ENCODE measurements around the gene ADAP2.
"Not testable (repeated sequence)": the region's sequence is repeated elsewhere in the genome, so short reads cannot be mapped to it uniquely, and the experiment has no call there.

Gene ADAP2

DNA sequence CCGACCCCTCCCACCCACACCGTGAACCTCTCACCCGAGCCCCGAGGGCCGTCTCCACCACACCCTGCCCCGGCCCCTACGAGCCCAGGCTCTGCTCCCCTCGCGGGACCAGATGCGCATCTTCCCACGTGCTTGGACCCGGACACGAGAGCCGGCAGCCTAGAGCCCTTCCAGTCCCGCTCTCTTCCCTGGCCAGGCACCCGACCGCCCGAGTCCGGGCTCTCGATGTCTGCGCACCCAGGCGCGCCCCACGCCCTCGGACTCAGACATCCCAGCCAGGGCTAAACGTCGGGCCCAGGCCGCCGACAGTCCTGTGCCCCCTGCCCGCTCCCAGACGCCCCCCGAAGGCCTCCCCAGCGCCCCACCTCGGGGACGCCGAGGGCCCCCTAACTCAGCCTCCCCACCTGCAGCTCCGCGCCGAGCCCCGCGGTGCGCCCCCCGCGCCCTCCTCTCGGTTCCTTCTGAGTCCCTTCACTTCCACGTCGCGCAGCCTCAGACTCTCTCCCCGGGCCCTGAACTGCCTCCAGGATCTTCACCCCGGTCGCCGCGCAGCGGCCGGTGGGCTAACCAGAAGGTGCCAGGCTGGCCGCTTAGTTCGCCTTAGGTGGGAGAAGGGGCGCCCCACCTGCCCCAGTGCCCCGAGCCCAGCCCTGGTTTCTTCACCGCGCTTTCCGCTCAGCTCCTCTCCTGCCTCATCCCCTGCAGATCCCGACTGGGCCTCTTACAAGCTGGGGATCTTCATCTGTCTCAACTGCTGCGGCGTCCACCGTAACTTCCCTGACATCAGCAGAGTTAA lies 688 bp downstream of the ADAP2 start:
- ATAC-seq, result peak; percentile 27
- DNase-seq (ENCODE audit: low spot score in 2 of 2), result peak in 1 of 2 donors; percentile 52
- Mint-ChIP-seq H3K4me3 (peak overlapping the region; percentile 68), H3K36me3 (no peaks in the 10 kb centered on the region), H3K27ac (no peak overlapping the region), H3K4me1 (peaks cover 9% of the 10 kb centered on the region), H3K9me3 (no peaks in the 10 kb centered on the region)

DNA sequence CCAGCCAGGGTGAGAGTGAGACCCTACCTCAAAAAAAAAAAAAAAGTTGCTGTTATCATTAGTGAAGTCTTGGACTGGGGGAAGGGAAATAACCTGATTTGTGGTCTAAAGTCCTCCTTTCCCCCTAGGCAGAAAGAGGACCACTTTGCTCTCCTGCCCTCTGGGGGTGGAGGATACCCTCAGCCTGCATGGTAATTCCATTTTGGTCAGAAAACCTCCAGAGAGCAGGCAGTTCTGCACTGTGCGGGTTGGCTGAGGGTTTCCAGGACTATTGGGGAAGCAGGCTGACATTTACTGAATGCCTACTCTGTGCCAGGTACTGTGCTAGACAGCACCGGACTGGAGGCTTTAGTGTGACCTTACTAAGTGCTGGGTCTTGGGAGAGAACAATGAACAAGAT lies 2.6 kb downstream of the ADAP2 start:
- DNase-seq (ENCODE audit: low spot score in 2 of 2) (no peak), ATAC-seq (no peak)
- Mint-ChIP-seq H3K4me1 (peaks cover 9% of the 10 kb centered on the region), H3K4me3 (no peak overlapping the region), H3K36me3 (no peaks in the 10 kb centered on the region), H3K27ac (no peak overlapping the region), H3K9me3 (no peaks in the 10 kb centered on the region)

DNA sequence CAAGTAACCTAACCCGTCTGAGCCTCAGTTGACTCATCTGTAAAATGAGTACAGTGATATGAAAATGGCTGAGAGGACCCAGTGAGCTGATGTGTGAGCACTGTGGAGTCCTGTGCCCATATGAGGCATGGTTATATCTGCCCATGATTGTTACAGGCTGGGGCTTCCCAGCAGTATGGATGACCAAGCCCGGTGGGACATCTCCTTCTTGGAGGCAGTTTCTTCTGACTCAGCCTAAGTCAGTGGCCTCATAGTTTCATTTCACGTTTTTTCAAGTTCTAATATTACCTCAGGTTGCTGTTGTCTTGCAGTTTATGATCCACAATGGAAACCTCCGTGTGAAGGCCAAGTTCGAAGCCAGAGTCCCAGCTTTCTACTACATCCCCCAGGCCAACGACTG lies 4.8 kb downstream of the ADAP2 start:
- Mint-ChIP-seq H3K4me1 (peaks cover 9% of the 10 kb centered on the region), H3K4me3 (no peak overlapping the region), H3K9me3 (no peaks in the 10 kb centered on the region), H3K36me3 (no peaks in the 10 kb centered on the region), H3K27ac (no peak overlapping the region)
- DNase-seq (ENCODE audit: low spot score in 2 of 2) (no peak), ATAC-seq (peak; percentile 56)

DNA sequence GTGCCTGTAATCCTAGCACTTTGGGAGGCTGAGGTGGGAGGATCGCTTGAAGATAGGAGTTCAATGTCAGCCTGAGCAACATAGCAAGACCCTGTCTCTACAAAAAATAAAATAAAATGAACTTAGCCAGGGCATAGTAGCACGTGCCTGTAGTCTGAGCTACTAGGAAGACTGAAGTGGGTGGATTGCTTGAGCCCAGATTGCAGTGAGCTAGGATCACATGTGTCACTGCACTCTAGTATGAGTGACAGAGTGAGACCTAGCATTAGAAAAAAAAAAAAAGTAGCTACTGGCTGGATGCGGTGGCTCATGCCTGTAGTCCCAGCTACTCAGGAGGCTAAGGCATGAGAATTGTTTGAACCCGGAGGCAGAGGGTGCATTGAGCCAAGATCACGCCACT lies 6.0 kb downstream of the ADAP2 start:
- no peak for DNase-seq (ENCODE audit: low spot score in 2 of 2)
- Mint-ChIP-seq H3K4me1 (peaks cover 3% of the 10 kb centered on the region), H3K9me3 (no peaks in the 10 kb centered on the region), H3K36me3 (no peaks in the 10 kb centered on the region), H3K4me3 (no peak overlapping the region), H3K27ac (no peak overlapping the region)
- no peak for ATAC-seq

DNA sequence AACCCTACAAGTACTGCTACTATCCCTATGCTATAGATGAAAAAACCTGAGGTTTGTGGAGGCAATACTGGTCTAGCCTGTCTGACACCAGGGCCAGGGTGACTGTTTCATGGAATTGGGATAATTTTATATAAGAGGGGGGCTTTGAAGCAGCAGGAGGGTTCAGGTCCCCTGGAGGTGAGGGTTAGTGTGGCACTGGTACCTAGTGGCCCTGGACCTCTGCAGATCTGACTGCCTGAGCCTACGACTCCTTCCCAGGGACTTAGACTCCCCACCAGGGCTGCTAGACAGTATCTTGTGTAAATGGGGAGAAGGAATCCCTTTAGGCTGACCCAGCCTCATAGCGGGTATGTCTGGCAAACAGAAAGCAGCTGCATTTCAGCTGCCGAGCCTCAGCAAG lies 6.8 kb downstream of the ADAP2 start:
- no peak overlapping the region for H3K27ac Mint-ChIP-seq
- H3K36me3 Mint-ChIP-seq, result no peaks in the 10 kb centered on the region
- H3K4me1 Mint-ChIP-seq, result no peaks in the 10 kb centered on the region
- no peak overlapping the region for H3K4me3 Mint-ChIP-seq
- DNase-seq (ENCODE audit: low spot score in 2 of 2) (no peak), ATAC-seq (no peak)
- no peaks in the 10 kb centered on the region for H3K9me3 Mint-ChIP-seq

DNA sequence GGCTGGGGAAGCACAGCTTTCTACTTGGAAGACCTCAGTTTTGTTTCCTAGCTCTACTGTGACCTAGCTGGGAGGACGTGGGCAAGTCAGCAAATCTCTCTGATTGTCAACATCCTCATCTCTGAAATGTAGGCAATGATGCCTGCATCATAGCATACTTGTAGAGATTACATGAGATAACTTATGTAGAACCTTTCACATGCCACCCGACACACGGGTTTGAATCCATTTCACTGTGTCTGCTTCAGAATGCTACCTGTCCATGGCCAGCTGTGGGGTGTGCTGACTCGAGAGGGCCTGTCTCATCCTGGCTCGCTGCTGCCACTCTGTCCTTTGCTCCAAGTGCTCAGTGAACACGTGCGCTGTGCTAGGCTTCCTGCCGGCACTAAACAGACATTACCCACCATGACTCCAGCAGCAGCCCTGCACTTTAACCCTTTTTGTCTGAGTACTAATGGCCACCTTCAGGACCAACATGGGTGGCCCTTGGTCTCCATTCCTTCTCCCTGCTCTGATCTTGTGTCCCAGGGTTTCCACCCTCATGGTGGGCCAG lies 7.4 kb downstream of the ADAP2 start:
- DNase-seq (ENCODE audit: low spot score in 2 of 2), result no peak
- H3K27ac Mint-ChIP-seq, result no peak overlapping the region
- no peaks in the 10 kb centered on the region for H3K4me1 Mint-ChIP-seq
- no peaks in the 10 kb centered on the region for H3K36me3 Mint-ChIP-seq
- no peak for ATAC-seq
- no peaks in the 10 kb centered on the region for H3K9me3 Mint-ChIP-seq
- no peak overlapping the region for H3K4me3 Mint-ChIP-seq

DNA sequence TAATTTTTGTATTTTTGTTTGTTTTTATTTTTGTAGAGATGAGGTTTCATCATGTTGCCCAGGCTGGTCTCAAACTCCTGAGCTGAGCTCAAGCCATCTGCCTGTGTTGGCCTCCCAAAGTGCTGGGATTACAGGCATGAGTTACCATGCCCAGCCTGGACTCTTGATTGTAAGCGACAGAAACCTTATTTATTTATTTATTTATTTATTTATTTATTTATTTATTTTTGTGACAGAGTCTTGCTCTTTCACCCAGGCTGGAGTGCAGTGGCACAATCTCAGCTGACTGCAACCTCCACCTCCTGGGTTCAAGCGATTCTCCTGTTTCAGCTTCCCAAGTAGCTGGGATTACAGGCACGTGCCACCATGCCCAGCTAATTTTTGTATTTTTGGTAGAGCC lies 8.1 kb downstream of the ADAP2 start:
- not testable (repeated sequence) for H3K36me3 Mint-ChIP-seq; DNase-seq (ENCODE audit: low spot score in 2 of 2); ATAC-seq; H3K4me3 Mint-ChIP-seq; H3K9me3 Mint-ChIP-seq; H3K27ac Mint-ChIP-seq; H3K4me1 Mint-ChIP-seq

DNA sequence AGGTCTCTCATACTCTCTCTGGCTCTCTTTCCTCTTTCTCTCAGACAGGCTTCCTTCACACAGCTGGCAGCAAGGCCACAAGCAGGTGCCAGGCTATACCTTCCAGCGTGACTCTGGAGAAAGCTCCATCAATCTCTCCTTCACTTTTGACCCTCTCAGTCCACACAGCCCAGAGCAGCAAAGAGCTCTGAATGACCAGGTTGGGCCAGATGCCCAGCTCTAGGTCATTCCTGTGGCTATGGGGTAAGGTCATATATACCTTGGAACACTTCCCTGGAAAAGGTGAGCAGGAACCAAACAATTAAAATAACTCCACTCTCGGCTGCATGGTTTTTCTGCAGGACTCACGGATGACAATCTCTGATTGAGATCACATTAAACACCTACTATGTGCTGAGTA lies 8.8 kb downstream of the ADAP2 start:
- no peaks in the 10 kb centered on the region for H3K9me3 Mint-ChIP-seq
- H3K4me3 Mint-ChIP-seq, result no peak overlapping the region
- ATAC-seq (no peak), DNase-seq (ENCODE audit: low spot score in 2 of 2) (no peak)
- H3K4me1 Mint-ChIP-seq, result no peaks in the 10 kb centered on the region
- H3K36me3 Mint-ChIP-seq, result no peaks in the 10 kb centered on the region
- no peak overlapping the region for H3K27ac Mint-ChIP-seq

DNA sequence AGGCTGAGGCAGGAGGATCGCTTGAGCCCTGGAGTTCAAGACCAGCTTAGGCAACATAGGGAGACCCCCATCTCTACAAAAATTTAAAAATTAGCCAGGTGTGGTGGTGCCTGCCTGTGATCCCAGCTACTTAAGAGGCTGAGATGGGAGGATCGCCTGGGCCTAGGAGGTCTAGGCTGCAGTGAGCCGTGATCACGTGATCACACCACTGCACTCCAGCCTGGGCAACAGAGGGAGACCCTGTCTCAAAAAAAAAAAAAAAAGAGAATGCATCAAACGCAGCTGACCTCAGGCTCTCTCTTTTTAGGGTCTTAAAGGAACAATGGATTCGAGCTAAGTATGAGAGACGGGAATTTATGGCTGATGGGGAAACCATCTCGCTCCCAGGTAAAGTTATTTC lies 9.8 kb downstream of the ADAP2 start:
- H3K4me3 Mint-ChIP-seq; H3K9me3 Mint-ChIP-seq; ATAC-seq; H3K36me3 Mint-ChIP-seq; H3K27ac Mint-ChIP-seq; H3K4me1 Mint-ChIP-seq; DNase-seq (ENCODE audit: low spot score in 2 of 2): not testable (repeated sequence)

DNA sequence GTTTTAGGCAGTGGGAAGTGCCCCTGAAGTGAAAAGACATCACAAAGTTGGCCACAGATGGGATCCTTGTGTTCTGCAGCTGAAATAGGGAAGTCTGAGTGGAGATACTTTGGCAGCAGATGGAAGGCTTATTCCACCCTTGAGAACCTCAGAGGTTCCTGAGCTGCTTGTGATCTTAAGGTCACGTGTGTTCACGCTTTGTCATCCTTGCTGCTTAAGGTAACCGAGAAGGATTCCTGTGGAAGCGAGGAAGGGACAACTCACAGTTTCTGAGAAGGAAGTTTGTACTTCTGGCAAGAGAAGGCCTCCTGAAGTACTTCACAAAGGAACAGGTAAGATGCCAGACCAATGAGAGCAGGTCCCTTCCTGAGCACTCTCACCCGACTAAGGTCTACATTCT lies 12.2 kb downstream of the ADAP2 start:
- no peak overlapping the region for H3K4me3 Mint-ChIP-seq
- H3K9me3 Mint-ChIP-seq, result no peaks in the 10 kb centered on the region
- H3K4me1 Mint-ChIP-seq, result no peaks in the 10 kb centered on the region
- ATAC-seq (no peak), DNase-seq (ENCODE audit: low spot score in 2 of 2) (no peak)
- H3K27ac Mint-ChIP-seq, result no peak overlapping the region
- no peaks in the 10 kb centered on the region for H3K36me3 Mint-ChIP-seq

DNA sequence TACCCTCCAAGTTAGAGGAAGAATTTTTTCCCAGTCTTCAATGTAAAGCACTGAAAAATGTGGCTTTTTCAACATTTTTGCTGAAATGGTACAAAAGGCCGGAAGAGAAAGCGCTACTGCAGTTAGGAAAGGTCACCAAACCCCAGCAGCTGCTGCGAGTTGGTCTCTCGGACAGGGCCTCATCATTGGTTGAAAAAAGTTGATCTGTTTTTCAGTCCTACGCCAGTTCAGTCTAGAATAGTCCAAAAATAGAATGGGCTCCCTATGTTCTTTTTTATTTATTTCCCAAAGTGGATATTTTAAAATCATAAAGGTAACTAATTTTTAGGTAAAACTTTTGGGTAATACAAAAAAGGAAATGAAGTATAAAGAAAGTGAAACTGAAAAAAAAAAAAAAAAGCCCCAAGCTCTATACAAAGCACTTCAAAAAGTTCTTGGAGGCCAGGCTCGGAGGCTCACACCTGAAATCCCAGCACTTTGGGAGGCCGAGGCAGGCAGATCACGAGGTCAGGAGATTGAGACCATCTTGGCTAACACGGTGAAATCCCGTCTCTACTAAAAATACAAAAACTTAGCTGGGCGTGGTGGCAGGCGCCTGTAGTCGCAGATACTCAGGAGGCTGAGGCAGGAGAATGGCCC lies 17.4 kb downstream of the ADAP2 start:
- Mint-ChIP-seq H3K4me3 (peak overlapping the region; percentile 8), H3K9me3 (no peaks in the 10 kb centered on the region), H3K4me1 (no peaks in the 10 kb centered on the region), H3K36me3 (no peaks in the 10 kb centered on the region), H3K27ac (peak overlapping the region; percentile 64)
- DNase-seq (ENCODE audit: low spot score in 2 of 2) (no peak), ATAC-seq (no peak)

DNA sequence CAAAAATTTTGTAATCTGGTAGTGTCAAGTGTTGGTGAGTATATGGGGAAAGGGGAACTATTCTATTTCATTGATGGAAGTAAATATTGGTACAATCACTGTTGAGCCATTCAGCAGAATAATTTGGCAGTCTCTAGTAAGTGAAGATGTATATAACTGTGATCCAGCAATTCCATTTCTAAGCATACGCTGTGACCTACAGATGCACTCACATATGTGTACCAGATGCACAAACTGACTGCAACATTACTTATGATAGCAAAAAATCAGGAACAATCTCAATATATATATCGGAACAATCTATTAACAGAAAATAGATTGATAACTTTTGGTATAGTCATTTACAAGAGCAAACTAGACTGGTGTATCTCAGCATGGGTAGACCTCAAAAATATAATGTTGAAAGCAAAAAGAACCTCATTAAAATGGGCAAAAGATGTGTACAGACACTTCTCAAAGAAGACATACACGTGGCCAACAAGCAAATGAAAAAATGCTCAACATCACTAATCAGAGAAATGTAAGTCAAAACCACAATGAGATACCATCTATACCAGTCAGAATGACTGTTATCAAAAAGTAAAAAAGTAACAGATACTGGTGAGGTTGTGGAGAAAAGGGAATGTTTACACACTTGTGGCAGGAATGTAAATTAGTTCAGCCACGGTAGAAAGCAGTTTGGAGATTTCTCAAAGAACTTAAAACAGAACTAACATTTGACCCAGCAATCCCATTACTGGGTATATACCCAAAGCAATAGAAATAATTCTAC lies 20.7 kb downstream of the ADAP2 start:
- DNase-seq (ENCODE audit: low spot score in 2 of 2) (no peak), ATAC-seq (no peak)
- Mint-ChIP-seq H3K27ac (no peak overlapping the region), H3K9me3 (no peaks in the 10 kb centered on the region), H3K36me3 (no peaks in the 10 kb centered on the region), H3K4me1 (no peaks in the 10 kb centered on the region), H3K4me3 (no peak overlapping the region)

DNA sequence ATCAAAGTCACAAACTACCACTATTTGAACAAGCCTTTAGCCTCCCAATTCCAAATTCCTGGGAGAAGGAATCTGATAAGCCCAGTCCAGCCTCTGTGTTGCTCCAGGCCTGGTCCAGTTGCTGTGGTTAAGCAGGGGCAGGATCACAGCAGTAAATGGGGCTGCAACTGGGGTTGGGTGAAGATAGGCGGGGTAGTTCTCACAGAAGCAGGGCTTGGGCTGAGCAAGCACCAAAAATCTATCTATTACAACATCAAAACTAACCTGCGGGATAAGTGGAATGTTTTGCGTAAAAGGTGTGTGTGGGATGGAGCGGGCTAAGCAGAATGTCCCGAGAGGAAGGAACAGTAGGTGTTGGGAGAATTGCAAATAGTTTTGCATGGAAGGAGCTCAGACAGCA lies 26.1 kb downstream of the ADAP2 start:
- Mint-ChIP-seq H3K4me1 (no peaks in the 10 kb centered on the region), H3K4me3 (no peak overlapping the region), H3K36me3 (no peaks in the 10 kb centered on the region), H3K27ac (no peak overlapping the region), H3K9me3 (no peaks in the 10 kb centered on the region)
- ATAC-seq, result no peak
- no peak for DNase-seq (ENCODE audit: low spot score in 2 of 2)

DNA sequence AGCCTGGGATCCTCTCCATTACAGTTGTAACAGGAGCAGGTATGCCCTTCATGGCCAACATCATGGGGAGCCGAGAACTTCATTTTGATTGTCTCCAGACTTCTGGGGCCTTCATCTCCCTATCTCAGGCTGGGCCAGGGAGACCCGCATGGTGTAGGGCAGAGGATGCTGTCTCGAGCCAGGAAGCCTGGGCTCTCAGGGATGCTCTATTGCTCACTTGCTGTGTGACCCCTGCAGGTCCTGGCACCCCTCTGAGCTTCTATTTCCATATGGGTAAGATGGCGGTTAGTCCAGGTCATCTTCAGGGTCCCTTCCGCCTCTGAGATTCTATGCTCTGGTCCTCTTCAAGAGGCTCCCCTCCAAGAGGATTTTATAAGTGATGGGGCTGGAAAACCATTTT lies 28.4 kb downstream of the ADAP2 start:
- H3K4me3 Mint-ChIP-seq, result no peak overlapping the region
- no peaks in the 10 kb centered on the region for H3K4me1 Mint-ChIP-seq
- no peaks in the 10 kb centered on the region for H3K36me3 Mint-ChIP-seq

DNA sequence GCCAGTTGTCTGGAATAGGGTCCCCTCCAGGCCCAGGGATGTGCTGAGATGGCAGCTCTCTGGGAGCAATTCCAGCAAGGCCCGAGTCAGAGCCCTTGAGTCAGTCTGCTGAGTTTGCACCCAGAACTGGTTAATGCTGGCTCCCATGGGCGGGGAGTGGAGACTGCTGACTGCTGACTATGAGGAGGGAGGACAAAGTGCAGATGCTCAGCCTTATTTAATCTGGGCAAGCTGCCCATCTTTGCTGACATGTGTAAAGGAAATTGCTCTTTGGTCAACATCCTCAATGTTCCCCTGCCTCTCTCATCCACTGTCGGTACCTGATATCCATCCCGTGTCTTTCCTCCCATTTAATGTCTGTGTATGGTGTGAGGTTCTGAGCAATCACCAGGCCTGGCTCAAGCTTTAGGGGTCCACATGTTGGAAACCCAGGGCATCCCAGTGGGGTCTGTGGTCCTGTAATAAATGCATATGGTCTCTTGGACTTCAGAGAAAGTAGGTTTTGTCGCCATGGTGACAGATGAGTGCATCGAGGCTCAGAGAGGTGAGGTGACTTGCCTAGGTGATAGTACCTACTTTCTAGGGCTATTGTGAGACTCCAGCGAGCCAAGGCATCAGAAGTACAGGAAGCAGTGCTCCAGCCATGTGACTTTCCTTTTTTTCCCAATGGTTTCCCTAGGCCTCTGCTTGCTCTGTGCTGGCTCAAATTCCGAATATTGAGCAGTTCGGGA lies 29.1 kb downstream of the ADAP2 start:
- ATAC-seq (no peak), DNase-seq (ENCODE audit: low spot score in 2 of 2) (no peak)
- Mint-ChIP-seq H3K27ac (no peak overlapping the region), H3K9me3 (no peaks in the 10 kb centered on the region), H3K4me3 (no peak overlapping the region), H3K4me1 (no peaks in the 10 kb centered on the region), H3K36me3 (no peaks in the 10 kb centered on the region)

More for the DNA sequence above, 28.4 kb downstream of the ADAP2 start:
- Mint-ChIP-seq H3K27ac (no peak overlapping the region), H3K9me3 (no peaks in the 10 kb centered on the region)
- DNase-seq (ENCODE audit: low spot score in 2 of 2) (no peak), ATAC-seq (peak; percentile 21)

Measured in stimulated activated effector memory CD8-positive, alpha-beta T cell treated with anti-CD3 and anti-CD28 coated beads, Interleukin-12 subunit alpha, Interleukin-12 subunit beta, amount 100 ng/mL, for 72 hours (primary cell).